OCI-LY1 (cell line): ENCODE data around the gene SLC1A2.

Source experiments
- EZH2 ChIP-seq: fragments of 200-600 bp; sonication (generic), shearing (Covaris generic); IDR thresholded peaks from 2 replicates; pipeline ENCODE4 v1.8.0; 2017; ENCODE audit warnings: borderline replicate concordance, mixed run types, mild to moderate bottlenecking, antibody characterized with exemption, low read length, moderate library complexity, mixed read lengths
- TF ChIP-seq, protein P1 (sequence below): fragments of 200-600 bp; sonication (generic), shearing (Covaris generic); IDR thresholded peaks from 2 replicates; pipeline ENCODE4 v1.5.1; 2017; ENCODE audit warnings: mild to moderate bottlenecking, antibody characterized with exemption, low read length, moderate library complexity, mixed read lengths

DNA sequence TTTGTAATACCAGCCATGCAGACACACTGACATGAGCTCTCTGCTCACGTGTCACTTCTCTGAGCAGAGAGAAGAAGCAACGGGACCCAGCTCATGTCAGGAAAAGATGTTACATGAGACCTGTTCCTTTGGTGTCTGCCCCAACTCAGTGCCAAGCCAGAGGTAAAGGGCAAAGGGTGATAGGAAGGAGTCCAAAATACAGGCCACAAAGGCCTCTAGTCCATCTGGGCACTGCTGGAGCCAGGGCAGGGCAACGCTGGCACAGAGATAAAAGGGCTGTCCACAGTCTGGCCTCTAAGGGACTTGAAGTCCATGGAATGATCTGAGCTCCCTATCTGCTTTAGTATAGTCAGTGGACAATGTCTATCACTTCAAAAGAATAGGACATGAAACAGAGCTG lies 79.3 kb downstream of the SLC1A2 start:
- TF ChIP-seq, protein P1, sequence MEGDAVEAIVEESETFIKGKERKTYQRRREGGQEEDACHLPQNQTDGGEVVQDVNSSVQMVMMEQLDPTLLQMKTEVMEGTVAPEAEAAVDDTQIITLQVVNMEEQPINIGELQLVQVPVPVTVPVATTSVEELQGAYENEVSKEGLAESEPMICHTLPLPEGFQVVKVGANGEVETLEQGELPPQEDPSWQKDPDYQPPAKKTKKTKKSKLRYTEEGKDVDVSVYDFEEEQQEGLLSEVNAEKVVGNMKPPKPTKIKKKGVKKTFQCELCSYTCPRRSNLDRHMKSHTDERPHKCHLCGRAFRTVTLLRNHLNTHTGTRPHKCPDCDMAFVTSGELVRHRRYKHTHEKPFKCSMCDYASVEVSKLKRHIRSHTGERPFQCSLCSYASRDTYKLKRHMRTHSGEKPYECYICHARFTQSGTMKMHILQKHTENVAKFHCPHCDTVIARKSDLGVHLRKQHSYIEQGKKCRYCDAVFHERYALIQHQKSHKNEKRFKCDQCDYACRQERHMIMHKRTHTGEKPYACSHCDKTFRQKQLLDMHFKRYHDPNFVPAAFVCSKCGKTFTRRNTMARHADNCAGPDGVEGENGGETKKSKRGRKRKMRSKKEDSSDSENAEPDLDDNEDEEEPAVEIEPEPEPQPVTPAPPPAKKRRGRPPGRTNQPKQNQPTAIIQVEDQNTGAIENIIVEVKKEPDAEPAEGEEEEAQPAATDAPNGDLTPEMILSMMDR, result no peak
- TF ChIP-seq EZH2, result no peak
